Stimulated activated CD4-positive, alpha-beta T cell treated with anti-CD3 and anti-CD28 coated beads, Interleukin-1b, Interleukin-23, amount 100 ng/mL, for 1 hour (primary cell): ENCODE results near the gene RHOXF2B.
"Not testable (repeated sequence)": the region's sequence is repeated elsewhere in the genome, so short reads cannot be mapped to it uniquely, and the experiment has no call there.

Experiments used
- DNase-seq, 2 donors: peaks; one replicate each; pipeline ENCODE4 v3.0.0-alpha.2; 2020; ENCODE audit warnings: low read depth in 2 of 2

Gene RHOXF2B

DNA sequence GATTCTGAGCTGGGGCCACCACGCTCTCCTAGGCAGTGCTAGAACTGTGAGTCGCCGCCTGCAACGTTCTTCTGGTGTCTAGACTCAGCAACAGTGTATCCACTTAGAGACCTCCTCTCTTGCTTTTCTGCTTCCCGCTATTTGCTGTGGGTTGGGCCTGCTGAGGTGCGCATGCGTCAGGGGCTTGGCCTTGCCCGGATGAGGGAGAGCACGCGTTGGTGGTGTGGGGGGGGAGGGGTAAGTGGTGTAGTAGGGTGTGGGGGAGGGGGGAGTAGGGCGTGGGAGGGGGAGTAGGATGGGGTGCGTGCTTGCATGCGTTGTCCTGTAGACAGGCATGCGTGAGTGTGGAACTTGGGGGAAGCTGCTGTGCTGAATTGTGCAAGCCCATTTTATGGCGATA, at the start of gene RHOXF2B:
Gene RHOXF2B (minus strand): TSS at position 101 of the 400 bp plus-strand sequence. CDS start 138 bp downstream, outside the sequence.
- not testable (repeated sequence) for DNase-seq

DNA sequence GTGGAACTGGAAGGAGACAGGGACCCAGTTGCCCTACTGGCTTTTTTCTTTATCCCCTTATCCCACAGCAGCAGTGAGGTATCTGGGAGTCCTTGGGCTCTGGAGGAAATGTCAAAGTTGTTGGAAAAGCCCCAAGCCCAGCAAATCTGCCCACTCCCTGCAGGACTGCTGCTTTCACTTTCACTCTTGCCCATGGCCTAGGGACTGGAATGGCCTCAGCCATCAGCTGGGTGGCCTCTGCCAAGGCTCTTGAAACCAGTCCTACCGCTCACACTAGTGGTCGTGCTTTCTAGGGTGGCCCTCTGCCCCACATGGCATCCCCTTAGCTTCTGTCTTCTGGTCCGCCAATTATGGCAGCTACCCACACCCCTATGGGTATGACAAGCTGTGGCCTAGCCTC, 48.0 kb upstream of the RHOXF2B start:
- DNase-seq = no peak

DNA sequence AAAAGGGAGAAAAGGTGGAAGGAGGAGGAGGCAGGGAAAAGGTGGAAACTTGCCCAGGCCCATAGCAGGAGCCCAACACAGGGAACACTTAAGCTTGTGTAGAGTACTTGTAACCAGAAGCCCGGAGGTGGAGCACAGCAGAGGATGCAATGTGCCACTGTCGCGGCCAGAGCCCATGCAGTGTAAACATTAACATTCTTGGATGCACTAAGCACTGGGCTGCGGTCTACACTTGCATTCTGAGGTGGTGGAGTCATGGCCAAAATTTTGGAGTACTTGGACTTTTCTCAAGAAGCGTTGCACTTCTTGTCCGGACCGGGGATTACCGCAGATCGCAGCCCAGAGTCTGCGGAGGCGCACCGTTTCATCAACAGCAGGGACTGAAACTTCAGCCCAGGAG, 42.7 kb upstream of the RHOXF2B start:
- DNase-seq = no peak

DNA sequence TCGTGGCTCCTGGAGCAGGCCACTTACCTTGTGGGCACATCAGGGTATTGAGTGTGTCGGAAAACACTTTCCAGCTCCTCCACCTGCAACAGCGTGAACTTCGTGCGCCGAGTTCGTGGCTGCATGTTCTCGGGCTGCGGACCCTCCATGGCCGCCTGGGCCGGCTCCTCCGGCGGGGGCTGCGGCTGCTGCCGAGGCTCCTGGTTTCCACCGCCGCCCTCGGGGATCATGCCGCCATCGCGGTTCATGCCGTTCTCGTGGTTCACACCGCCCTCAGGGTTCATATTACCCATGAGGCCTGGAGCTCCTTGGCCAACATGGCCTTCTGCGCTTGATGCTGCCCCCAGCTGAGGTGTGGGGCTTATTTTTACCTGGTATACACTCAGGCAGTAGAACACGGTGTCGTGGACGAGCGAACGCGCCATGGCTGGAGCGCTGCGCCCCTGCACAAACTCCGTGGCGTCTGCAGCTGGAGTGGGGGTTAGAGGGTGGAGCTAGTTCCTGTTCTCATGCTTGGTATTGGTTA, 38.0 kb upstream of the RHOXF2B start, which contains the start of gene RHOXF1:
Gene RHOXF1 (minus strand): TSS at position 476 of the 526 bp plus-strand sequence. CDS start 51 bp downstream, at position 425.
- DNase-seq = no peak

DNA sequence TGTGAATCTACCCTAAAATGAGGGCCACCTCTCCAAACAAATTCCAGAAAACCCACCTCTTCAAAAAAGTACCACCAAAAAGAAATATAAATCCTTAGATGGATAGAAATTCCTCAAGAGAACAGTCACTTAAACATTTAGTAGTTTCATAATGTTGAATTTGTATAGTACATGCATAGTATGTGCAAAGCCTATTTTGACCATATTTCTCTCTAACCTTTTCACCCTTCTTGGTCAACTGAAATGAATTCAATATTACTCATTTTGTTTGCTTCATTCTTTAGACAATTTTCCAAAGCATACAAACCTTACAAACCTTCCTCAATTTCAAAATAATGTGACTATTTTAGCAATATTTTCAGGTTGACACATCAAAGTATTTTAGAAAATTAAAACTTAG, 34.1 kb upstream of the RHOXF2B start:
- DNase-seq = no peak

DNA sequence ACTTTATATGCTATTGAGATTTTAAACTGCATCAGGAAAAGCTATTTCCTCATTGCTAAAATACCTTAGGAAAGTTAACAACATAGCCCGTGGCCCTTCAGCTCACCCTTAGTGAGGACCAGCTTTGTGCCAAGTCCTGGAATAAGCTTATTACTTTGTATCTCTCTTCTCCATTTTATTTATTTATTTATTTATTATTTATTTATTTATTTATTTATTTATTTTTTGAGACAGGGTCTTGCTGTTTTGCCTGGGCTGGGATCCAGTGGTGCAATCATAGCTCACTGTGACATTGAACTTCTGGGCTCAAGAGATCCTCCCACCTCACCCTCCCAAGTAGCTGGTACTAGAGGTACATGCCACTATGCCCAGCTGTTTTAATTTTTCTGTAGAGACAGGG, 31.9 kb upstream of the RHOXF2B start:
- no peak for DNase-seq

DNA sequence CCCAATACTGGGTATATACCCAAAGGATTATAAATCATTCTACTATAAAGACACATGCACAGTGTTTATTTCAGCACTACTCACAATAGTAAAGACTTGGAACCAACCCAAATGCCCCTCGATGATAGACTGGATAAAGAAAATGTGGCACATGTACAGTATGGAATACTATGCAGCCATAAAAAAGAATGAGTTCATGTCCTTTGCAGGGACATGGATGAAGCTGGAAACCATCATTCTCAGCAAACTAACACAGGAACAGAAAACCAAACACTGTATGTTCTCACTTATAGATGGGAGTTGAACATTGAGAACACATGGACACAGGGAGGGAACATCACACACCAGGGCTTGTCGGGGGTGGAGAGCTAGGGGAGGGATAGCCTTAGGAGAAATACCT, 27.2 kb upstream of the RHOXF2B start:
- DNase-seq = not testable (repeated sequence)

DNA sequence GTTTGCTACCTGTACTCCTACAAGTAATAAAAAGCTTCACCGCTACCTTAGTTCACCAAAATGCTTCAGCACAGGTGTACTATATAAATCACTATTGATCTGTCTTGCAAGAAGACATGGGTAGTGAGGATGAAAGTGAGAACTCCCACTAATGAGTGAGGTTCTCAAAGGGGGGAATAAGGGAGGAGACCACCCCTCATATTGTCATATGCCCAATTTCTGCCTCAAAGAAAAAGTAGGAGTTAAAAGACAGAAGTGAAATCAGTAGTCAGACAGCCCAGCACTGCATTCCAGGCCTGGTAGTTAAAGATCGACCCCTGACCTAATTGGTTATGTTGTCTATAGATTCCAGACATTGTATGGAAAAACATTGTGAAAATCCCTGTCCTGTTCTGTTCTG, 23.6 kb upstream of the RHOXF2B start:
- DNase-seq = not testable (repeated sequence)

DNA sequence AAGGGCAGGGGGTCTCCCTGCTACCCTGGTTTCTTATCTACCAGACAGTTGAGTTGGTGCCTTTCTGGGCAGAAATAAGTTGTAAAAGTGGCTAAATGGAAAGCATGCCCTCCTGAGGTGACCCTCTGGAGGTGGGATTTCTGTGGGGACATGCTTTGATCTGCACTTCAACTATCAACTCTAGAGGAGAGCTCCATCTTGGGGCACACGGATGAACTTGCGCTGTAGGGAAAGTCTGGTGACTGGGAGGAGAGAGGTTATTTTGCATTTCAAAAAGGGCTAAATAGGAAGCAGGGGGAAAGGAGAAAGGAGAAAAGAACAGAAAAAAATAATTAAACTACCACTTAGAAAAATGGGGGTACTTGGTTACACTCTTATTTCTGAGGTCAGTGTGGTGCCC, 12.7 kb upstream of the RHOXF2B start:
- no peak for DNase-seq

DNA sequence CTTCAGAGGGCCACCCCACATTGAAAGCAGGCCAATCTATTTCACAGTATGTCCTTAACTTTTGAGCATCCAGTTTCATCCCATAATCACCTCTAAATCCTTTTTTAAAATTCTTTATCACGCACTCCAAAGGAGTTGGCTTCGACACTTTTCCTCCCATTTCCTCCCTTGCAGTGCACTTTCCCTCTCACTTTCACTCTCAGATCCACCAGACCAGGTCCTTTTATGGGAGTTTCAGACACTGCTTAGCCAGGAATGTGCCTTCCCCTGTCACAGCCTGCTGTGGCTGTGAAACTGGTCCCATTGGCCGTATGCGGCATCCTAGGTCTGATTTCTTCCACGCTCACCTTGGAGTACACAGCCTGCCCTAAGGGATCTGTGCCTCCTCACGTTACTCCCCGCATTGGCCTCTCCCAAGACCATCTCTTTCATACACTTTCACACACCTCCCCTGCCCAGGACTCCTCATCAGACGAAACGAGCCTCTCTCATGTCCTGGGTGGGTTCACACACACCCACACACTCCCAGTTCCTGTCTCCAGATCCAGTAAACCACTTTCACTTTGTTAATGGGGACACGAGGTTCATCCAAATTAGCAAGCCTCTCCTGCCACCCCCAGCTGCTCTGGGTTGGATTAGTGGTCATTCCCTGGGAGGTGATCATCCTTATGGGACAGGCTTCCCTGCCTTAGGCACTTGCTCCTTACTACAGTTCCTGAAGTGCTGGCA, 10.0 kb upstream of the RHOXF2B start:
- DNase-seq = no peak

DNA sequence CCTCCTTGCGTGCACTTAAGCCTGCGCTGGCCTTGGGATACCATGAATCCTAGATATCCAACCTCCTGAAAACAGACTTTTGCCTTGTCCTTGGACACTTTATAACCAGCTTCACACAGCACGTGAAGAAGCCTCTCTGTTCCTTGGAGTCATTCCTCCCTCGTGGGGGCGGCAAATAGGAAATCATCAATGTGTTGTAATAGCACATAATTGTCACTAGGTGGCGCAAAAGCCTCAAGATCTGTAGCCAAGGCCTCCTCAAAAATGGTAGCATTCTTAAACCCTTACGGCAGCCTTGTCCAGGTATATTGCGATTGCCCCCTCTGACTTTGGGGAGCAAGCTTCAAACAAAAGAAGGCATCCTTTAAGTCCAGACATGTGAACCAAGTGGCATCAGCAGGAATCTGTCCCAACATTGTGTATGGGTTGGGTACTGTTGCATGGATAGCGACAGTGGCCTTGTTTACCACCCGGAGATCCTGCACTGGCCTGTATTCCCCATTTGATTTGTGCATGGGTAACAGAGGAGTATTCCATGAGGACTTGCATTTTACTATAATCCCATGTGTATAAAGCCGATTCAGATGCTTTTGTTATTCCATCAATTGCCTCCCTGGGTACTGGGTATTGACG, 8.2 kb upstream of the RHOXF2B start:
- DNase-seq = not testable (repeated sequence)

DNA sequence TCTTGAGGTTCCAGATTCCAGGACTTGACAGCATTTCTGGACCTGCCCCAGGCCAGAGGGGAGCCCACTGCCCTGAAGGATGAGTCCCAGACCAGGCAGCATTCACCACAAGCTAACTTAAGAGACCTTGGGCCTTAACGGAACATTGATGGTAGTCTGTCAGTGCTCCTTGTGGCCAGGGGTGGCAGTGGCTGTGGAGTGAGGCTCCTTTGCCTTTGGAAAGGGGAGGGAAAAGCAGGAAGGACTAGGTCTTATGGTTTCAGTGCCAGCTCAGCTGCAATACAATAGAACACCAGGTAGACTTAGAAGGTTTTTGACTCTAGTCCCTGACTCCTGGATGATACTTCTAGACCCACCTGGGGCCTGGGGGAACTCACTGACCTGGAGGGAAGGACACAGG, 11.3 kb downstream of the RHOXF2B start:
- DNase-seq = not testable (repeated sequence)

DNA sequence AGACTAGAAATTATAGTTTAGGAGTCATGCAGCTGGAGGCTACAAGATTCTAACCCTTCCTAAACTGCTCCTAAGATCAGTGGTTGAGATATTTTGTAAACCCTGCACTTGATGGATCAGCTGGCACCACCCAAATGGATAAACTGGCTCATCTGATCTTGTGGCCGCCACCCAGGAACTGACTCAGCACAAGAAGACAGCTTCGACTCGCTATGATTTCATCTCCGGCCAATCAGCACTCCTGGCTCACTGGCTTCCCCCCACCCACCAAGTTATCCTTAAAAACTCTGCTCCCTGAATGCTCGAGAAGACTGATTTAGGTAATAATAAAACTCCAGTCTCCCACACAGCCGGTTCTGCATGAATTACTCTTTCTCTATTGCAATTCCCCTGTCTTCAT, 34.8 kb downstream of the RHOXF2B start:
- DNase-seq = not testable (repeated sequence)

DNA sequence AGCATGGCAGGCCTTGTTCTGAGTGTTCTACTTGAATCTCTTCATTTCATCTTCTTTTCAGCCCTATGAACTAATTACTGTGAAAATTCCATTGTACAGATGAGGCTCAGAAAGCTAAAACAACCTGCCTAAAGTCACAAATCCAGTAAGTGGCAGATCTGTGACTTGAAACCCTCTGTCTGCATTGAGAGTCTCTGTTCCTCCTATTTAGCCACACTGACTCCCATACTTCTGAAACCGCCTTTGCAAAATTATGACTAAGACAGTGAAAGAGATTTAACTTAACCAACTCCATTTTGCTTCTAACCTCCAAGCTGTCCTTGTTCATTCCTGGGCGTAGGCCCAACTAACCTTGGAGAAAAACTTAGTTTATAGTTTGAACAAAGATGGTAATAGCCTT, 35.2 kb downstream of the RHOXF2B start:
- not testable (repeated sequence) for DNase-seq

DNA sequence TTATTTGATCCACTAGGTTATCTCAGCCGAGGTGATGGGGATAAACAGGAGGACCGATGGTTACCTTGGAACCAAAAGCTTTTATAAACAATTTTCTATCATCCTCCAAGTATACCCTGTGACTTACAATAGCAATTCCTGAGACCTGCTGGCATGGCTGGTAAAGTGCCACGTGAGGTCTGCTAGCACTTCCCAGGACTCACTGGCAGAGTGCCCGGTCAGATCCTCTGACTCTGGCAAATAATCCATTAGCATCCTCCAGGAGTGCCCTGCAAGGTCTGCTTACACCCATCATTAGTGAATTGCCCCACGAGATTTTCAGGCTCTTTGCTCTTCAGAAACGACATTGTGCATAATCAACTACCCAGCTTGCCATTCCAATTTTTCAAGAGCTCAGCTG, 37.3 kb downstream of the RHOXF2B start:
- DNase-seq = not testable (repeated sequence)

DNA sequence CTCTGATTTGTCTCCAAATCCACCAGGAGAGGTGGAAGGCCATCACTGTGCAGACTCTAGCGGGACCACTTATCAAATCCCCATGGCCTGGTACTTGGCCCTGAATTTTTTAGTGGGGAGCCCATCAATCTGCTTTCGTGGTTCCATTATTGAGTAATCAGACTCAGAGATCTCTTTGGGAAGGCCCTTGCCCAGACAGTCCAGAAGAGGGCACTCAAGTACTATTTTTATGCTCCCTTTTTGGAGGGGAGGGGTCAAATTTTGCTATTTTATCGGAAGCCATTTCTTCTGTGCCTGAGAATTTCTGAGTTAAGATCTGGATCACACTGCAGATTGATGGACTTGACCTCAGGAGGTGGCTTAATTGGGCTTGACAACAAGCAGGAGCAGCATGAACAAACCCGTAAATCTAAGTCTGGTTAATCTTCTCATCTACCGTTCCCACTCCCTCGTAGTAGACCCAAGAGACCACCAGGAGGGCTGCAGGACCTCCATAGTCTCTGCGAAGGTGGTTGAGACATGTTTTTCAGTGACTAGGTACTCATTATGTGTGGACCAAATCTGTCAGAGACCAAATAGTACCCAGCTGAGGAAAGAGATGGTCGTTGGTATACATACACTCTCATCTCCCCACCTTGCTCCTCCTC, 38.3 kb downstream of the RHOXF2B start:
- DNase-seq = not testable (repeated sequence)

DNA sequence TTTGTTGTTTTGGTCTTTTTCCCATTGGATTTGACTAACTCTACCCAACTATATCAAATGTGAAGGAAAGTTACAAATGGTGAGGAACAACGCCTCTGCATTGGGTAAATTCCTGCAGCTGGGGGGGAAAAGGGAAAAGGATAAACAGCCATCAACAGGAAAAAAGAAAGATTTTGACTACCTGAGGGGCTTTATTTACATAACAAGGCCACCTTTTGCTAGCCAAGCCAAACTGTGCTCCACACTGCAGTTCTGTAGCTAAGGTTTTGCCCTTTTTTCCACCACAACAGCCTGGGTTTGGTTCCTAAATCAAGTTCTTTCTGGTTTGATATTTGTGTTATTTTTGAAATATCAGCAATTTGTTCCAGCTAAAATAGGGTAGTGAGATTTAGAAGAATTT, 40.8 kb downstream of the RHOXF2B start:
- DNase-seq = no peak

DNA sequence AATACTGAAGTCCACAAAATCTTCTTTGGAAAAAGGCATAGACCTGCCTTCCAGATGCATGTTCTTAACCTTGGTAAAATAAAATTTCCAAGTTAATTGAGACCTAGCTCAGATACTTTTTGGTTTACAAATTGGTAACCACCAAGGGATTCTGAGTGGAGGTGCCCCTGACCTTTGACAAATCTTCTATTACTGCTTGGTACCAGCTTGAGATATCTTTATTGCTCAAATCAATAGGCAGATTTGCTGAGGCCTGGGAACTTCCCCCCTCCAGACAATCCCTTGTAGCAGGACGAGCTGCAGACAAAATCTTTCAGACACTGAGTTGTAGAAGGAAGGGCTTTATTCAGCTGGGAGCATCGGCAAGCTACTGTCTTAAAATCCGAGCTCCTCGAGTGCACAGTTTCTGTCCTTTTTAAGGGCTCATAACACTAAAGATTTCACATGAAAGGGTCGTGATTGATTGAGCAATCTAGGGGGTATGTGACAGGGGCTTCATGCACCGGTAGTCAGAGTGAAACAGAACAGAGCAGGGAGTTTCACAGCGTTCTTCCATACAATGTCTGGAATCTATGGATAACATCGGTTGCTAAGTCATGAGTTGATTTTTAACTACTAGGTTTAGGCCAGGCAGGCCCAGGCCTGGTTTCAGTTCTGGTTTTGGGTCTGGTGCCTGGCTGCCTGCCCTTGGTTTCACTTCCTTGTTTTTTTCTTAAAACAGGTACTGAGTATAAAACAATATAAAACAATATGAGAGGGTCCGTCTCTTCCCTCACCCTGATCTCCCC, 41.8 kb downstream of the RHOXF2B start:
- not testable (repeated sequence) for DNase-seq

DNA sequence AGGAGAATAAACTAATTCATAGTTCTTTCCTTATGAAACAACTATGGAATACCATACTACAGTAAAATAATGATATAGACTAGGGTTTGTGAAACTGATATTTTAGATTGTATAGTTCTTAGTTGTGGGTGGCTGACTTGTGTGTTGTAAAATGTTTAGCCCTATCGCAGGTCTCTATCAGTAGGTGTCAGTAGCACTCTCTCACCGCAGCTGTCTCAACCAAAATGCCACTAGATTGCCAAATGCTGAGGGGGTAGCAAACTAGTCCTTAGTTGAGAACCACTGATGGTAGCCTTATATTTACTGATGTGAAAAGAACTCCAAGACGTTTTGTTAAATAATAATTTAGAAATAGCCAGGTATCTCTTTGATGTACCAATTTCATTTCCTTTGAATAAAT, 48.1 kb downstream of the RHOXF2B start:
- no peak for DNase-seq

DNA sequence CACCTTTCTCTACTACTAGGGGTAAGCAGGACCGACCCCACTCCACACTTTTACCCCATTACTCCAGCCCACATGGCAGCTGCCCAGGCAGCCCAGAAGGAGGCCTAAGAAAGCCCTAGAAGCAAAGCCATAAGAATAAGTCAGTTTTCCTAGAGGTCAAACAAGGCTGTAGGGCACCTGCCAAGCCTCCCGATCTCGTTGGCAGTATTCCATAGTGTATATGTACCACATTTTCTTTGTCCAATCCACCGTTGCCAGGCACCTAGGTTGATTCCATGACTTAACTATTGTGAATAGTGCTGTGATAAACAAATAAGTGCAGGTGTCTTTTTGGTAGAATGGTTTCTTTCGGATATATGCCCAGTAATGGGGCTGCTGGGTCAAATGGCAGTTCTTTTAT, 54.2 kb downstream of the RHOXF2B start:
- no peak for DNase-seq

DNA sequence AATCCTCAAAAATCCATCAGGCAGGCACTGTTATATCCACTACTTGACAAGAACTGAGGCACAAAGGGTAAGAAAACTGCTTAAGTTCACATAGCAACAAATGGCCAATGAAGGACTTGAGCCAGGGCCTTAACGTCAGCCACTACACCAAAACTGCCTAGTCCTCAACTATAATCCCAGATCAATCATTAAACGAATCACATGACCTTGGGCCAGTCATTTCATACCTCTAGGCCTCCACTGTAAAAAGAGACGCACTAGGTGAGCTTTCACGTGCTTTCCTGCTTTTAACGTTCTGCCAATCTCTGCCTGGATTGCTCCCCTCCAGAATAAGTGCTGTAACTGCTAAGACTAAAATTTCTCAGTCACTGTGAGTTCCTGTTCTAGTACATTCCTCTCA, 54.7 kb downstream of the RHOXF2B start:
- no peak for DNase-seq
